OCI-M2 (cell line): ENCODE data around the gene SETD4.

Source experiments
- DNase-seq: peaks from one replicate; lab custom pipeline; 2025; ENCODE audit not compliant: unreplicated experiment; lab: John Stamatoyannopoulos, UW

SETD4 gene

DNA sequence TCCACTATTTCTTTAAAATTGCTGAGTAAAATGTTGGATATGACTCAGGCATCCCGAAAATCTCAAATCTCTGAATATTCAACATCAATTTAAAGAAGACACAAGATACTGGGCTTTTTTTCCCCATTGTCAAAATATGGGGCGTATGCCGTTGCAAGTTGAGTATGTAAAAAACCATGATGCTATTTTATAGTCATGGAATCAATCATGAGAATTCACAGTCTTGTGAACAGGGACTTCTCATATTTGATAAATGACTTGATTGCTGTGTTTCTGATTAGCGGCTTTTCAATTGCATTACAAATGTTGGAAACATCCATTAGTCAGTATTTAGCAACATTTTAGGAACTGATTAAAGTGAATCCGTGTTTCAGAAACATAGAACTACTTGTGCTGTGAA lies 45.3 kb downstream of the SETD4 start:
- no peak for DNase-seq

DNA sequence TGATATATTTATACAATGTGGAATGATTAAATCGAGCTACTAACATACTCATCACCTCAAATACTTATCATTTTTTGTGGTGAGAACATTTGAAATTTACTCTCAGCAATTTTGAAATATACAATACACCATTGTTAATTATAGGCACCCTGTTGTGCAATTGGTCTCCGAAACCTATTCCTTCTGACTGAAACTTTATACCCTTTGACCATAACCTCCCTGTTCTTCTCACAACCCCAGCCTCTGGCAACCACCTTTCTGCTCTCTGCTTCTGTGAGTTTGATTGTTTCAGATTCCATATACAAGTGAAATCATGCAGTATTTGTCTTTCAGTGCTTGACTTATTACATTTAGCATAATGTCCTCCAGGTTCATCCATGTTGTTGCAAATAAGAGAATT lies 49.5 kb downstream of the SETD4 start:
- DNase-seq = no peak

DNA sequence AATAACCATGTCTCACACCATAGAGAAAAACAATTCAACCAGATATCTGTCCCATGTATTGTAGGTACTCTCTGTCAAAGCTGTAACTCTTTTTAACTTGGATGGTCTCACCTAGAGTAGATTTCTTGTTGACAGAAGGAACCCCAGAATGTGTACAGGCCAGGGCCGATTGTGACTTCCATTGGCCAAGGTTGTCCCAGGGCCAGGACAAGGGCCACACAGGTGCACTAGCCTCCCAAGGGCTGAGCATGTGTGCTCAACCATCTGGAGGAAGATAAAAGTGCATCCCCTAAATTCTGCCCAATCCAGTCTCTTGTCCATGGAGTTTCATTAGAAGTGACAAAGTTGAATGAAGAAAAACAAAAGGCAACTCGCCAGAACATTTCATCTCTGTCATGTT lies 51.8 kb downstream of the SETD4 start:
- no peak for DNase-seq

DNA sequence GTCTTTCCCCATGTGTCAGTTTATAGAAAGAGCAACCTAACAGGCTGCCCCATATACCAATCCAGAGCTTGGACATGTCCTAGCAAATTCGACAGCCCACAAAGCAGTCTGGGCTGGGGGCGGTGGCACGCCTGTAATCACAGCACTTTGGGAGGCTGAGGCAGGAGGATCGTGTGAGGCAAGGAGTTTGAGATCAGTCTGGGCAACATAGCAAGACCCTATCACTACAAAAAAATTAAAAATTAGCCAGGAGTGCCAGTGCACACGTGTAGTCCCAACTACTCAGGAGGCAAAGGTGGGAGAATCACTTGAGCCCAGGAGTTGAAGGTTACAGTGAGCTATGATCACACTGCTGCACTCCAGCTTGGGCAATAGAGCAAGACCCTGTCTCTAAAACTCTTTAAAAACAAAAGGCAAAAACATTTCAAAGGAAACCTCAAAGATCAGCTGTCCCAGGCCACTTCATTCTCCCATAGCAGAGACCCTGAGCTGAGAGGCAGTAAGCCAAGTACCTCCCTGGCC lies 54.4 kb downstream of the SETD4 start:
- DNase-seq = no peak

DNA sequence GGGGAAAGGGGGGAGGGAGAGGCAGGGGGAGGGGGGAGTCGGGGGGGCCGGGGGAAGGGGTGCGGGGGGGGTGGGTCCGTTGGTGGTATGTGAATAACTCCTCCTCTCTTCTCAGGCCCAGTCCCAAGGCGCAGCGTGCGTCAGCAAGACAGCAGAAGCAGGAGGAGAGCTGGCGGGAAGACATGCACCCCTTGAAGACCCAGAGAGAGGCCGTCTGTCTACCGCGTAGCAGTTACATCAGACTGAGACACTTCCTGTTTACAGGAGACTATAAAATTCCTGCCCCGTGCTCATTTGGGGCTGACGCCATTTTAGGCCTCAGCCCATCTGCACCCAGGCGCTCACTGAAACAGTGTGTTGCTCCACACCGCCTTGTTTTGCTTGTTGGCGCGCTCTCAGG lies 55.3 kb downstream of the SETD4 start:
- DNase-seq = no peak

DNA sequence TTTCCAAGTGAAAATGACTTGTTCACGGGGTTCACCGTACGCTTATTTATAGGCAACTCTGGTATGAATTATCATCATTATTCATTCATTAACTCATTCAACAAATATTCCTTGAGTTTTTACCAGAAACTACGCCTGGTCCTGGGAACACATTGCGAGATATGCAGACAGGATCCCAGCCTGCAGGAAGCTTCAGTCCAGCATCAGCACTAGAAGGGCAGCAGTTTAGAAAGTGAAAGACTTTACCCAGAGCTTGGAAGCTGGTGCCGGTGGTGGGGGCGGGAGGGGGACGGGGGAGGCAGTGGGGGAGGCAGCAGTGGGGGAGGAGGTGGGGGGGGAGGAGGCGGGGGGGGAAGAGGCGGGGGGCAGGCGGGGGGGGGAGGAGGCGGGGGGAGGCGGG lies 55.9 kb downstream of the SETD4 start:
- no peak for DNase-seq

DNA sequence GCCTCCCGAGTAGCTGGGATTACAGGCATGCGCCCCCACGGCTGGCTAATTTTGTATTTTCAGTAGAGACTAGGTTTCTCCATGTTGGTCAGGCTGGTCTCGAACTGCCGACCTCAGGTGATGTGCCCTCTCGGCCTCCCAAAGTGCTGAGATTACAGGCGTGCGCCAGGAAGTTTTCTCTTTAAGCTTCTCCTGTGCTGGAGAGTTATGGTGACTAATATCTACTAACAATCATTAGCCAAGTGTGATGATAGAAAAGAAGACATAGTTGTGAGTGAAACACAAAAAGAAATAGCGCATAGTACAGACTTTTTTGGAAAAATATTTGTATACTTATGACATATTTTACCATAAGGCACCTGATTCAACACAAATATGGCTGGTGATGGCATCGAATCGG lies 56.5 kb downstream of the SETD4 start:
- no peak for DNase-seq

DNA sequence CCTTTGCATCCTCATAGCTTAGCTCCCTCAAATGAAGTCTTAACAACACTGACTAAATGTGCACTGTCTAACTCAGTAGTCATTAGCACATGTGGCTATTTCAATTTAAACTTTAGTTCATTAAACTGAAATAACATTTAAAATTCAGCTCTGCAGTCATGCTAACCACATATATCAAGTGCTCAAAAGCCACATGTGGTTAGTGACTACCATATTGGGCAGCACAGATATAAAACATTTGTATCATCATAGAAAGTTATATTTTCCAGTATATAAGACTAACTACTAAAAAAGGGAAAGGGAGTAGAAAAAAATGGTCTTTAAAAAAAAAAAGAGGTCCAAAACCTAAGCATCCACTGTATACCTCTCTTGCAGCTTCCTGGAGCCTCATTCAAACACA lies 64.1 kb downstream of the SETD4 start:
- DNase-seq = no peak

DNA sequence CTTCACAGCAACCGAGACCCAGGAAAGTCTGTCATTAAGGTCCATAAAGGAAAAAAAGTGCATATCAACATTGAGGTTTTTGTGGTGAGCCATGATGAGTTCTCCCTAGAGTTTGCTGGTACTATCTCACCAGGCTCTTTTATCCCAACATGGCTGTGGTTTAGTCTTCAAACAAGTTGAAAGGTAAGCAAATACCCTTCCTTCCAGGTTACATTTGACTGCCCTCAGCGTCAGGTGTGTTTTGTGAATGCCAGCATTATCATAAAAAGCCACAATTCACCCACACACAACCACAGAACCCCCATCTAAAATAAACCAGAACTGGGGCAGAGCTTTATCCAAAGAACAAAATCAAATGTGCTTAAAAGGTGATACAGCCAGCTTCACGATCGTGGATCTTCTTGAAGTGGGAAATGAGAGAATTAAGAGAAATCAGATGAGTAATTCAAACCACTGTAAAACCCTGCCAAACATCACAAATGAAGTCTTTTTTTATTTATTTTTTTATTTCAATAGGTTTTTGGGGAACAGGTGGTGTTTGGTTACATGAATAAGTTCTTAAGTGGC lies 64.7 kb downstream of the SETD4 start:
- DNase-seq = no peak

DNA sequence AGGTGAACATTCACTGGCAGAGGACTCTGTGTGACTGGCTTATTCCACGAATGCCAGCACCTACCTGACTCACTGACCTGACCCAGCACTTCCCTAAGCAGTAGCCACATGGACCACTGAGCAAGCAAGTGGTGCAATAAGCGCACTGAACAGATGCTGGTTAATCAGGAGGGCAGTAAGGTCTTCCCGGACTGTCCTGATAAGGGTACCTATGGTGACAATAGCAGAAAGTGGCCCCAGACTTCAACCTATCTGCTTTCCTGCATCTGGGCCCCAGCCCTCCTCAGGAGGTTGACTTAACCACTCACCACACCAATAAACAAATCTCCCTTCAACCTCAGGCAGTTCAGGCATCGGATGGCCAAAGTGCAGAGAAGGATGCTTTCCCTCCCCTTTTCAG lies 65.7 kb downstream of the SETD4 start:
- DNase-seq = no peak

DNA sequence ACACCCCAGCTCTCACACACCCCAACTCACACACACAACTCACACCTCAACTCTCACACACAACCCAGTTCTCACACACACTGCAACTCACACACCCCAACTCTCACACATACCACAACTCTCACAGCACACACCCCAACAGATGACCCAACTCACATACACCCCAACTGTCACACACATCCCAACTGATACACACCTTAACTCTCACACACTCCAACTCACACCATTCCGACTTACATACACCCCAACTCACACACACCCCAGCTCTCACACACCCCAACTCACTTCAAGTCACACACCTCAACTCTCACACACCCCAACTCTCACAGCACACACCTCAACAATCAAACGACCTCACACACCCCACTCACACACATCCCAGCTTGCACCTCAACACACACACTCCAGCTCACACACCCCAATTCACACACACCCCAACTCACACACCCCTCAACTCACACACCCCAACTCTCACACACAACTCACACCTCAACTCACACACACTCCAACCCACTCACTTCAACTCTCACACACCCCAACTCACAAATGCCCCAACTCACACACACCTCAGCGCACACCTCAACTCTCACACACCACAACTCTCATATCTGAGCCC lies 66.3 kb downstream of the SETD4 start:
- no peak for DNase-seq

DNA sequence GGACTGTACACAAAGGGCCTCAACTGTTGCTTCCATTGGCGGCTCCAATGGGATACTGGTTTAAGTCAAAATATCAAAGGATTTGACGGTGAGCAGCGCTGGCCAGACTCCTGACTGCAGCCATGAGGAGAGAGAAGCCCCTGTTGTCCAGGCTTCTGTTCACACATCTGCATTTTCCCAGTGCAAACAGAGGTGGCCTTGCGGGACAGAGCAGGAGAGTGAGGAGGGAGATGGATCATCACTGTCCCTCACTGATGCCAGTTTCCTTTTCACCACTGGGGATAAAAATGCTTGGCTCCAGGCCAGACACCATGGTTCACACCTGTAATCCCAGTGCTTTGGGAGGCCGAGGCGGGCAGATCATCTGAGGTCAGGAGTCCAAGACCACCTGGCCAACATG lies 69.2 kb downstream of the SETD4 start:
- DNase-seq = no peak

DNA sequence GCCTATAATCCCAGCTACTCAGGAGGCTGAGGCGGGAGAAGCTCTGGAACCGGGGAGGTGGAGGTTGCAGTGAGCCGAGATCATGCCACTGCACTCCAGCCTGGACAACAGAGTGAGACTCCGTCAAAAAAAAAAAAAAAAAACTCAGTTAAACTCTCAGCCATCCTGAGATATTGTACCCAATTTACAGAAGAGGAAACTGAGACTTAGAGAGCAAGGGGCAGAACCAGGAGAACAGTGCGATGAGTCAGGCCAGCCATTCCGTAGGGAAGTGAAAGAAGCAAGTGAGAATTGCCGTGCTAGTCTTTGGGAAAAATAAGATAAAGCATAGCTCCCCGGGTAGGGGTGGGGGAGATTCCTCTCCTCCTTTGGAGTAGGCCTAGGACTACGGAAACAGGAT lies 69.7 kb downstream of the SETD4 start:
- no peak for DNase-seq

DNA sequence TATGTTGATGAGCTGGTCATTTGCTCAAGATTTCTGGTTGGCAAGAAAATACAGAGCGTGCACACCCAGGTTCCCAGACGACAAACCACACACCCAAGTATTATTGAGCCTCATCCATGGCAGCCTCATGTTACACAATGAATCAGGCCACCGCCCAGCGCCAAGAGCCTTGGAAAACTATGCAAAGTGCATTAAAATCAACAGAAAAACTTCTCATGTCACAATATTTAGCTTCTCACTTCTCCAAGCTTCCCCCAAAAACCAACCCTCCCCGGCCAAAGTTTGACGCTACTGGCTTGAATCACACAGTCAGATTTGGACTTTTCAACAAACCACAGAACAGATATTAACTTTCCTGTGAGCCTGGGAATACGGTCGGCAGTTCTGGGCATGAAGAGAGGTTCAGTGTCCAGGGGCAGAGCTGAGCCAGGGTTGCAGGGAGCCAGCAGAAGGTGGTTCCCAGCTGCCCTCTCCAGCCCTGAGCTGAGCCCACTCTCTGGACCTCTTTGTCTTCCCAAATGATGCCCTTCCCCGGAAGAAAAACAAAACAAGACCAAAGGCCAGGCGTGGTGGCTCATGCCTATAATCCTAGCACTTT lies 71.1 kb downstream of the SETD4 start:
- no peak for DNase-seq

DNA sequence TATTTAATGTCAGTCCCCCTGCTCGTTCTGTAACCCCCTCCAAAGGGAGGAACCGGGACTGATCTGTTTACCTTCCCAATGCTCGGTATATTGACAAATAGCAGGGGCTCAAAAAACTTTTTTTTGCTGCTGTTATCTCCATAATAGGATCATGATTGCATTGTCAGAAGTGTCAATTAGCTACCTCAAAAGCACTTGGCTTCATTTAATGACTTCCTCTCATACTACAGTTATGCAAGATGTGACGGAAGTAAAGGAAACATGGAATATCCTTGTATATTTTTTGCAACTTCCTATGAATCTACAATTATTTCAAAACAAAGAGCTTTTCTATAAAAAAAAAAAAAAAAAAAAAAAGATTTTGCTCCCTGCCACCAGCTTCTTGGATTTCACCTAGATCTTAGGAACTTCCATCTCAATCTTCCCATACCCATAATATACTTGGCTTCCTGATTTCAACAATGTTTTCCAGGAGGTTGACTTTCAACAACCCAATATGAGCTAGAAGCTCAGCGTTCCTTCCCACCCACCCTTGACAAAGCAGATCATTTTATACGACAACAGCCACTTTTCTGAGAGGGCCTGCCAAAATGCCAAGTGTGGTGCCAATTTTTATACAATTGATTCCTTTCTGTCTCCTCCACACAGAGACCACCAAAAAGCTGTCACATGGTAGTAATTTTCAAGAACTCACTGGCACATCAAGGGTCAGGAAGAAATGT lies 71.7 kb downstream of the SETD4 start:
- no peak for DNase-seq

DNA sequence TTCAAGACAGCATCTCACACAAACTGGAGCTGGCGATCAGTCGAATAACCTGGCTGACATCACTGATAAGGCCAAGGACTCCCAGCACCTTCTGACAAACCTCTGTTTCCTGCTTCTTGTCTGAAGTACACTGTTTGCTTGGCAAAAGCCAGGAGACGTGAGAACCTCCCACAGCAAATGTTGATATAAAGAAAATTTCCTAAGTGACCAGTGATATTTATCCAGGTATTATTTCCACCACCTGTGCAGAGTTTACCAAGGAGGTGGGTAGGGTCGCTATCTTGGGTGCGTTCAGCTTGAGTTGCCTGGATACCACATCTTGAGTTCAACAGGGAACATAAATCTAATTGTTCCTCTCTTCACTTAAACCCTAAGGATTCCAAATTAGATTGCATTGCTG lies 72.9 kb downstream of the SETD4 start:
- no peak for DNase-seq

DNA sequence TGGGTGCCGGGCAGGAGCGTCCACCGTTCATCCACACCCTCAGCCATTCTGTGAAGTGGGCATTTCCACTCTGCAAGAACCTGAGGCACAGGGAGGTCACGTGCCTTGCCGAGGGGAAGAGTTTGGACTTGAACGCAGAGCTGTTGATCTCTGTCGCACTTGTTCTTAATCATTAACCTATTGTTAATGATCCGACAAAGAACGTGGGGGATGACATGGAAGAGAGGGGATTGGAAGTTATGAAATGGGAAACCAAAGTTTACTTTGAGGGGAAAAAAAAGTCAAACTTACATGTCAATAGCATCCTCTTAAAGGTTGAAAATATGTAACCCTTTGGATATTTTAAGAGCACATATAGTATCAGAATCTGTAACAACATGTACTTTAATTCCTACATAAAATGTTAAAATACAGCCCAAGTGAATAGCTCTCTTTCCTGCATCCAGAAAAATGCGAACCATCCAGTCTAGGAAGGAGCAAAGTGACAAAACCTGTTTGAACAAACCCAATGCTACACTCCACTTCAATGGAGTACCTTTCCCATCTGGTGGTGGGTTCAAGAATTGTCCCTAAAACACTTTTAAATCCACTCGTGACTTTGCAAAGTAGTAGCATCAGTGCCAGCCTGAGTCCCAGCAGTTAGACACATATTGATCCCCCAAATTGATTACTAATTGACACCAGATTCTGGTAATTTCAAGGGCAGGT lies 75.5 kb downstream of the SETD4 start:
- DNase-seq = no peak
